ENCODE results near the gene PLEKHB2. TPM values are rescaled to one million over a fixed set of nuclear protein-coding genes. Genes with fewer than 3 reads are reported as not detected.
"Not testable (repeated sequence)": the region's sequence is repeated elsewhere in the genome, so short reads cannot be mapped to it uniquely, and the experiment has no call there.

Gene PLEKHB2
- polyA plus RNA-seq, 1 of the 3 experiments (the other 2 are of a cell fraction), result 105 TPM

DNA sequence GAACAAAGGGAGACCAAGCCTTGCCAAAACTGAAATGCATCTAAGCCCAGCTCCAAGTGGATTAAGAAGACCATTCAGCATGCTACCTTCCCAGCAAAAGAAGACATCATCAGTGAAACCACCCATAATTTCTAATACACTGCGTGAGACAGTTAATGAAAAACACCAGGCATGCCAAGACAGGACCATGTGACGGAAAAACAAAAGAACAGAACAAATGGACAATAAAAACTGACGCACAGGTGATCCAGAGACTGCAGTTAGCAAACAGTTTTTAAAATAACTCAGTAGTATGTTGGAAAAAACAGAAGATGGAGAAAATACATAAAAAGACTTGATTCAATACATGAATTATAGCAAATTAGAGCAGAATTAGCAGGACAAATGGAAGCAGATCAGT lies 27.2 kb upstream of the PLEKHB2 start:
- Histone ChIP-seq H3F3A (replicated peaks; ENCODE audit: insufficient read depth) (no peaks in the 10 kb centered on the region), H3K27me3 (ENCODE audit: insufficient read depth) (no peaks in the 10 kb centered on the region), H2AFZ (ENCODE audit: low read depth) (no peak overlapping the region), H3K4me1 (ENCODE audit: control insufficient read depth in 1 of 2, insufficient read depth in 2 of 2, low read depth in 1 of 2, low read length in 1 of 2) (peaks cover 0 to 5% of the 10 kb centered on the region in 2 experiments; a peak in 1 of 4 replicates), H3K4me3 (ENCODE audit: low read depth in 2 of 2, low read length in 1 of 2) (no peak overlapping the region), H3K4me2 (no peak overlapping the region), H3K9me2 (no peaks in the 10 kb centered on the region), H3K9me3 (no peaks in the 10 kb centered on the region), H3K79me2 (ENCODE audit: insufficient read depth) (peaks cover 99% of the 10 kb centered on the region), H3K36me3 (replicated peaks in 1 of 2; ENCODE audit: control insufficient read depth in 1 of 2, insufficient read depth in 2 of 2, low read length in 1 of 2) (peaks cover 58 to 71% of the 10 kb centered on the region in 2 experiments), H3K27ac (ENCODE audit: low read depth in 2 of 2, low read length in 1 of 2) (no peak overlapping the region; a peak in 1 of 4 replicates), H3K9ac (no peak overlapping the region), H4K20me1 (ENCODE audit: insufficient read depth) (peaks cover 91% of the 10 kb centered on the region)
- TF ChIP-seq NFIC (IDR thresholded peaks at IDR 0.05; ENCODE audit: borderline replicate concordance), result no peak
- no peak for TF ChIP-seq RCOR1 (IDR thresholded peaks at IDR 0.05; ENCODE audit: low read length)
- TF ChIP-seq FOXM1 (IDR thresholded peaks at IDR 0.05; ENCODE audit: low read depth), result no peak
- TF ChIP-seq, protein P1, sequence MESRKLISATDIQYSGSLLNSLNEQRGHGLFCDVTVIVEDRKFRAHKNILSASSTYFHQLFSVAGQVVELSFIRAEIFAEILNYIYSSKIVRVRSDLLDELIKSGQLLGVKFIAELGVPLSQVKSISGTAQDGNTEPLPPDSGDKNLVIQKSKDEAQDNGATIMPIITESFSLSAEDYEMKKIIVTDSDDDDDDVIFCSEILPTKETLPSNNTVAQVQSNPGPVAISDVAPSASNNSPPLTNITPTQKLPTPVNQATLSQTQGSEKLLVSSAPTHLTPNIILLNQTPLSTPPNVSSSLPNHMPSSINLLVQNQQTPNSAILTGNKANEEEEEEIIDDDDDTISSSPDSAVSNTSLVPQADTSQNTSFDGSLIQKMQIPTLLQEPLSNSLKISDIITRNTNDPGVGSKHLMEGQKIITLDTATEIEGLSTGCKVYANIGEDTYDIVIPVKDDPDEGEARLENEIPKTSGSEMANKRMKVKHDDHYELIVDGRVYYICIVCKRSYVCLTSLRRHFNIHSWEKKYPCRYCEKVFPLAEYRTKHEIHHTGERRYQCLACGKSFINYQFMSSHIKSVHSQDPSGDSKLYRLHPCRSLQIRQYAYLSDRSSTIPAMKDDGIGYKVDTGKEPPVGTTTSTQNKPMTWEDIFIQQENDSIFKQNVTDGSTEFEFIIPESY (IDR thresholded peaks at IDR 0.05; ENCODE audit: borderline replicate concordance, low read depth), result no peak
- TF ChIP-seq EP300 (IDR thresholded peaks at IDR 0.05; ENCODE audit: borderline replicate concordance in 1 of 2, low read depth in 1 of 2, low read length in 1 of 2), result no peak
- no peak for TF ChIP-seq NRF1 (IDR thresholded peaks at IDR 0.05; ENCODE audit: low read depth, low read length)
- no peak for TF ChIP-seq PBX3 (IDR thresholded peaks at IDR 0.05)
- TF ChIP-seq USF1 (IDR thresholded peaks at IDR 0.05; ENCODE audit: borderline replicate concordance, low read depth), result no peak
- TF ChIP-seq, protein P2, sequence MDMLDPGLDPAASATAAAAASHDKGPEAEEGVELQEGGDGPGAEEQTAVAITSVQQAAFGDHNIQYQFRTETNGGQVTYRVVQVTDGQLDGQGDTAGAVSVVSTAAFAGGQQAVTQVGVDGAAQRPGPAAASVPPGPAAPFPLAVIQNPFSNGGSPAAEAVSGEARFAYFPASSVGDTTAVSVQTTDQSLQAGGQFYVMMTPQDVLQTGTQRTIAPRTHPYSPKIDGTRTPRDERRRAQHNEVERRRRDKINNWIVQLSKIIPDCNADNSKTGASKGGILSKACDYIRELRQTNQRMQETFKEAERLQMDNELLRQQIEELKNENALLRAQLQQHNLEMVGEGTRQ (IDR thresholded peaks at IDR 0.05; ENCODE audit: borderline replicate concordance, low read depth, low read length), result no peak
- TF ChIP-seq FOSL2 (IDR thresholded peaks at IDR 0.05; ENCODE audit: borderline replicate concordance, low read depth), result no peak
- TF ChIP-seq TCF12 (IDR thresholded peaks at IDR 0.05), result no peak
- TF ChIP-seq JUND (IDR thresholded peaks at IDR 0.05), result no peak
- TF ChIP-seq MEF2A (IDR thresholded peaks at IDR 0.05; ENCODE audit: borderline replicate concordance, low read depth), result no peak
- no peak for TF ChIP-seq TEAD4 (IDR thresholded peaks at IDR 0.05; ENCODE audit: borderline replicate concordance, insufficient read depth)
- no peak for TF ChIP-seq EZH2phosphoT487 (IDR thresholded peaks at IDR 0.05; ENCODE audit: borderline replicate concordance, low read depth)
- TF ChIP-seq GATA2 (CRISPR knock-in tag; IDR thresholded peaks at IDR 0.05), result no peak
- POLR2A ChIA-PET, result no interaction called here
- CTCF ChIA-PET, result interaction anchor here (0.6 to 0.7 kb wide), 2 partner anchors 10 to 76 kb away, joined by 3 read pairs; no protein-coding TSS in a partner anchor
- no peak for DNase-seq
- WGBS (ENCODE audit: low lambda C conversion rate), result 91% methylated on average over 3 of the region's 3 CpGs

- POLR2A ChIA-PET, result interaction anchor here (1.2 kb wide), 1 partner anchor 13 kb away, joined by 3 read pairs; no protein-coding TSS in a partner anchor
- H3K4me3 ChIP-seq (ENCODE audit: low read depth in 2 of 2, low read length in 1 of 2); H2AFZ ChIP-seq (ENCODE audit: low read depth); H3K9me2 ChIP-seq; H3K27ac ChIP-seq (ENCODE audit: low read depth in 2 of 2, low read length in 1 of 2); DNase-seq; H3K4me1 ChIP-seq (ENCODE audit: control insufficient read depth in 1 of 2, insufficient read depth in 2 of 2, low read depth in 1 of 2, low read length in 1 of 2); H3K4me2 ChIP-seq; H3F3A ChIP-seq (replicated peaks; ENCODE audit: insufficient read depth); H3K9me3 ChIP-seq; CTCF ChIA-PET; H3K27me3 ChIP-seq (ENCODE audit: insufficient read depth); H3K9ac ChIP-seq: not testable (repeated sequence)
- 94% methylated on average over 6 of the region's 6 CpGs for WGBS (ENCODE audit: low lambda C conversion rate)
- Histone ChIP-seq H3K36me3 (replicated peaks in 1 of 2; ENCODE audit: control insufficient read depth in 1 of 2, insufficient read depth in 2 of 2, low read length in 1 of 2) (peaks cover 51 to 69% of the 10 kb centered on the region in 2 experiments), H3K79me2 (ENCODE audit: insufficient read depth) (peaks cover 99% of the 10 kb centered on the region), H4K20me1 (ENCODE audit: insufficient read depth) (peaks cover 87% of the 10 kb centered on the region)
Observed at GRCh38 chr2:131079931-131080330, 25.2 kb upstream of the PLEKHB2 start.
